H1 (cell line): ENCODE results near the gene CXCR1. TPM values are rescaled to one million over a fixed set of nuclear protein-coding genes. Genes with fewer than 3 reads are reported as not detected.

Source experiments
- CTCF ChIA-PET: fragments of 300-600 bp; sonication (Branson Sonifier 250); formaldehyde crosslinking; loops from one replicate; lab custom pipeline; 2021; ENCODE audit not compliant: partially characterized antibody; lab: Charles Lee
- POLR2A ChIA-PET: fragments of 300-600 bp; sonication (Branson Sonifier 250); formaldehyde crosslinking; loops from one replicate; lab custom pipeline; 2021; ENCODE audit warnings: inconsistent platforms; ENCODE audit not compliant: partially characterized antibody; lab: Charles Lee
- DNase-seq, 2 experiments: peaks; one replicate each; pipeline versions ENCODE4 v3.0.0 to v3.0.0-alpha.2; 2010 to 2022; ENCODE audit warnings: low spot score in 2 of 2, low read depth in 1 of 2, mixed read lengths in 1 of 2
- FAIRE-seq: peaks from 2 replicates; lab custom pipeline; 2011; peaks lifted over from hg19 to GRCh38; lab: Jason Lieb, UNC
- H2AFZ ChIP-seq: 2 replicates; pipeline ENCODE4 v1.8.1; 2012; ENCODE audit warnings: low read length, inconsistent platforms
- H2AK5ac ChIP-seq: 2 replicates; pipeline ENCODE4 v1.6.1; 2013; ENCODE audit warnings: low read depth, low read length
- H2BK120ac ChIP-seq: replicated peaks from 2 replicates; pipeline ENCODE3; 2013; ENCODE audit warnings: low read depth, low read length, inconsistent platforms
- H2BK12ac ChIP-seq: 2 replicates; pipeline ENCODE4 v1.6.1; 2013; ENCODE audit warnings: low read depth, low read length
- H2BK15ac ChIP-seq: 2 replicates; pipeline ENCODE4 v1.6.1; 2013; ENCODE audit warnings: low read length
- H2BK20ac ChIP-seq: 2 replicates; pipeline ENCODE4 v1.6.1; 2013; ENCODE audit warnings: low read length
- H2BK5ac ChIP-seq: 2 replicates; pipeline ENCODE4 v1.6.1; 2013; ENCODE audit warnings: low read depth, low read length
- H3K14ac ChIP-seq: 2 replicates; pipeline ENCODE4 v1.6.1; 2013; ENCODE audit warnings: inconsistent platforms; ENCODE audit not compliant: insufficient read length
- H3K18ac ChIP-seq: 2 replicates; pipeline ENCODE4 v1.6.1; 2013; ENCODE audit warnings: low read length; ENCODE audit errors: extremely low read depth
- H3K23ac ChIP-seq: 2 replicates; pipeline ENCODE4 v1.6.1; 2013; ENCODE audit warnings: inconsistent platforms; ENCODE audit not compliant: insufficient read length
- H3K23me2 ChIP-seq: 2 replicates; pipeline ENCODE4 v1.6.1; 2013; ENCODE audit warnings: low read depth, low read length
- H3K27ac ChIP-seq: 2 replicates; pipeline ENCODE4 v1.6.1; 2011; ENCODE audit warnings: low read depth, low read length, inconsistent platforms
- H3K27me3 ChIP-seq, 4 experiments: replicated peaks in 1 of 4; 1 replicate in 1 of 4; 2 replicates in 3 of 4; pipeline versions ENCODE4 v1.6.1 to v1.8.1; 2011 to 2013; ENCODE audit warnings: low read length in 3 of 4, mild to moderate bottlenecking in 3 of 4, inconsistent platforms in 2 of 4, mixed read lengths in 2 of 4, moderate library complexity in 1 of 4; ENCODE audit not compliant: control insufficient read depth in 3 of 4, insufficient read depth in 3 of 4; ENCODE audit errors: extremely low read depth in 1 of 4
- H3K36me3 ChIP-seq, 4 experiments: 2 replicates each; pipeline versions ENCODE4 v1.6.1 to v1.8.1; 2011 to 2013; ENCODE audit warnings: mild to moderate bottlenecking in 4 of 4, low read length in 3 of 4, moderate library complexity in 2 of 4, control low read depth in 1 of 4, inconsistent platforms in 1 of 4; ENCODE audit not compliant: insufficient read depth in 4 of 4, control insufficient read depth in 2 of 4
- H3K4ac ChIP-seq: replicated peaks from 2 replicates; pipeline ENCODE3; 2013; ENCODE audit warnings: low read length, low read depth, mixed read lengths, inconsistent platforms; ENCODE audit not compliant: insufficient read length
- H3K4me1 ChIP-seq, 4 experiments: replicated peaks in 1 of 4; 1 replicate in 1 of 4; 2 replicates in 3 of 4; pipeline versions ENCODE4 v1.6.1 to v1.8.1; 2011 to 2013; ENCODE audit warnings: low read length in 3 of 4, inconsistent platforms in 2 of 4, mixed read lengths in 1 of 4; ENCODE audit not compliant: insufficient read depth in 4 of 4, control insufficient read depth in 3 of 4
- H3K4me2 ChIP-seq, 2 experiments: 2 replicates each; pipeline versions ENCODE4 v1.6.1 to v1.8.1; 2011 to 2013; ENCODE audit warnings: low read depth in 2 of 2, low read length in 2 of 2, control low read depth in 1 of 2, inconsistent platforms in 1 of 2, mild to moderate bottlenecking in 1 of 2; ENCODE audit not compliant: insufficient read depth in 1 of 2
- H3K4me3 ChIP-seq, 4 experiments: fragments of 200-600, 300-600 bp in 1 of 4; sonication (generic), shearing (Covaris generic), sonication (Bioruptor Twin) in 1 of 4; 2 replicates each; pipeline versions ENCODE4 v1.5.1 to v1.8.1; 2011 to 2016; ENCODE audit warnings: low read length in 4 of 4, low read depth in 3 of 4, control low read depth in 2 of 4, inconsistent platforms in 2 of 4, mild to moderate bottlenecking in 2 of 4, mixed read lengths in 1 of 4, moderate library complexity in 1 of 4; ENCODE audit not compliant: insufficient read depth in 2 of 4; ENCODE audit errors: extremely low read depth in 1 of 4
- H3K56ac ChIP-seq: replicated peaks from 2 replicates; pipeline ENCODE3; 2013; ENCODE audit warnings: low read depth, mild to moderate bottlenecking, mixed read lengths, low read length, inconsistent platforms; ENCODE audit not compliant: insufficient read length
- H3K79me1 ChIP-seq: 2 replicates; pipeline ENCODE4 v1.6.1; 2013; ENCODE audit warnings: low read depth, low read length, control low read depth
- H3K79me2 ChIP-seq, 2 experiments: 2 replicates each; pipeline versions ENCODE4 v1.6.1 to v1.8.1; 2012 to 2013; ENCODE audit warnings: low read length in 2 of 2, mild to moderate bottlenecking in 2 of 2, inconsistent platforms in 1 of 2; ENCODE audit not compliant: insufficient read depth in 2 of 2, control insufficient read depth in 1 of 2
- H3K9ac ChIP-seq, 4 experiments: replicated peaks in 1 of 4; 1 replicate in 1 of 4; 2 replicates in 3 of 4; pipeline versions ENCODE4 v1.6.1 to v1.8.1; 2011 to 2013; ENCODE audit warnings: low read depth in 3 of 4, low read length in 3 of 4, control low read depth in 2 of 4, mild to moderate bottlenecking in 2 of 4, moderate library complexity in 2 of 4, inconsistent platforms in 1 of 4; ENCODE audit errors: extremely low read depth in 1 of 4
- H3K9me3 ChIP-seq, 2 experiments: 2 replicates each; pipeline versions ENCODE4 v1.6.1 to v1.8.1; 2012 to 2013; ENCODE audit warnings: mild to moderate bottlenecking in 2 of 2, moderate library complexity in 2 of 2, control low read depth in 1 of 2, inconsistent platforms in 1 of 2, low read depth in 1 of 2, low read length in 1 of 2, mixed read lengths in 1 of 2; ENCODE audit not compliant: insufficient read depth in 2 of 2
- H4K20me1 ChIP-seq, 2 experiments: replicated peaks in 1 of 2; 2 replicates each; pipeline versions ENCODE3 to v1.8.1; 2011 to 2013; ENCODE audit warnings: inconsistent platforms in 2 of 2, low read length in 2 of 2, mild to moderate bottlenecking in 1 of 2; ENCODE audit not compliant: insufficient read depth in 2 of 2, control insufficient read depth in 1 of 2
- H4K5ac ChIP-seq: 2 replicates; pipeline ENCODE4 v1.6.1; 2013; ENCODE audit warnings: low read length, low read depth, mixed read lengths, inconsistent platforms; ENCODE audit not compliant: insufficient read length
- H4K8ac ChIP-seq: 2 replicates; pipeline ENCODE4 v1.8.0; 2013; ENCODE audit warnings: mild to moderate bottlenecking, moderate library complexity, low read length, inconsistent platforms; ENCODE audit not compliant: insufficient read depth; ENCODE audit errors: extremely low read depth
- H4K91ac ChIP-seq: replicated peaks from 2 replicates; pipeline ENCODE3; 2013; ENCODE audit warnings: low read length, mixed read lengths, inconsistent platforms; ENCODE audit not compliant: insufficient read length
- HDAC2 ChIP-seq, 2 experiments: fragments of 300-600 bp in 1 of 2; sonication (generic) in 1 of 2; IDR thresholded peaks; 2 replicates each; pipeline ENCODE4 v1.6.1; 2011 to 2012; ENCODE audit warnings: low read depth in 2 of 2, low read length in 2 of 2, mild to moderate bottlenecking in 2 of 2, moderate library complexity in 2 of 2, borderline replicate concordance in 1 of 2, inconsistent platforms in 1 of 2
- RBBP5 ChIP-seq: IDR thresholded peaks from 2 replicates; pipeline ENCODE4 v1.7.1; 2012; ENCODE audit warnings: low read depth, mild to moderate bottlenecking, inconsistent platforms, low read length, moderate library complexity, borderline replicate concordance
- RXRA ChIP-seq: IDR thresholded peaks from 2 replicates; pipeline ENCODE4 v1.6.1; 2011; ENCODE audit warnings: low read depth, mild to moderate bottlenecking, low read length, moderate library complexity; ENCODE audit not compliant: insufficient read depth
- SP4 ChIP-seq: IDR thresholded peaks from 2 replicates; pipeline ENCODE4 v1.6.1; 2012; ENCODE audit warnings: low read length, inconsistent platforms
- WGBS, 2 experiments: shearing (Covaris generic) in 1 of 2; methylation state at CpG; one replicate each; pipeline versions ENCODE4 v1.1.6 to v1.1.7; 2013 to 2015; ENCODE audit warnings: low lambda C conversion rate in 2 of 2, mixed read lengths in 2 of 2, inconsistent platforms in 1 of 2, low coverage in 1 of 2, missing lambda C conversion rate in 1 of 2; ENCODE audit not compliant: insufficient replicate concordance in 2 of 2, insufficient coverage in 1 of 2, insufficient read length in 1 of 2; ENCODE audit errors: extremely low coverage in 1 of 2, missing lambda C conversion rate in 1 of 2; 5-methylcytosine and 5-hydroxymethylcytosine counted together
- long read RNA-seq, 2 experiments: library from RNA in 1 of 2; library from capped mRNA in 1 of 2; stranded (forward); transcript quantifications; one replicate each; pipeline ENCODE4 v2.0.0, GENCODE V29; 2021; ENCODE audit warnings: inconsistent platforms in 1 of 2
- polyA minus RNA-seq, 3 experiments: library from RNA; depleted of rRNA, polyadenylated mRNA; stranded (reverse); fragments of >200 nt; gene quantifications; 1 replicate in 2 of 3; 2 replicates in 1 of 3; pipeline ENCODE4 v1.2.3, GENCODE V29; 2011
- polyA plus RNA-seq, 7 experiments: library from polyadenylated mRNA; depleted of rRNA in 3 of 7; stranded (reverse) in 5 of 7; unstranded in 2 of 7; fragments of >200 nt in 5 of 7; fragments of 200-250 nt in 2 of 7; gene quantifications; 1 replicate in 5 of 7; 2 replicates in 1 of 7; 4 replicates in 1 of 7; pipeline versions ENCODE4 v1.2.1 to v1.2.3, GENCODE V29; 2011 to 2013; ENCODE audit warnings: missing spikeins in 2 of 7, mixed read lengths in 2 of 7
- total RNA-seq: library from RNA; stranded (reverse); fragmentation: NEBNext Ultra II Directional; extraction: Animal tissue kit (Norgen Biotek cat#: 25700); gene quantifications from 2 replicates; pipeline ENCODE4 v1.2.1, GENCODE V29; 2021

Gene CXCR1
- not detected in 2 replicates for total RNA-seq
- polyA plus RNA-seq (2011; rRNA removed), result not detected in 2 replicates
- polyA plus RNA-seq (2011; cell fraction: cytosol; rRNA removed), result not detected
- polyA plus RNA-seq (2011; cell fraction: nucleus; rRNA removed), result not detected
- not detected in 4 replicates for polyA plus RNA-seq (2012, experiment 1 of 2)
- polyA plus RNA-seq (2012, experiment 2 of 2), result not detected
- not detected for polyA plus RNA-seq (2013, experiment 1 of 2)
- not detected for polyA plus RNA-seq (2013, experiment 2 of 2)
- not detected in 2 replicates for polyA minus RNA-seq (2011; rRNA and poly(A)+ RNA removed)
- not detected for polyA minus RNA-seq (2011; cell fraction: cytosol; rRNA and poly(A)+ RNA removed)
- not detected for polyA minus RNA-seq (2011; cell fraction: nucleus; rRNA and poly(A)+ RNA removed)
- long read RNA-seq, experiment 1, result 0 reads
- long read RNA-seq, experiment 2, result 0 reads

- Histone ChIP-seq H3K27me3 (0 out of 7 replicates have a peak, but pooled peaks cover 0 to 3% (median 0%) of the 10 kb centered on the region in 4 experiments), H3K27ac (no peak within 1 kb of the TSS), H2BK12ac (no peak within 1 kb of the TSS), H3K14ac (no peak within 1 kb of the TSS), H2AK5ac (no peak within 1 kb of the TSS), H2BK20ac (peak within 1 kb of the TSS; percentile 75; the same call in 1 of the 2 replicates), H2AFZ (no peak within 1 kb of the TSS), H4K20me1 (no peaks in the 10 kb centered on the region), H3K4me3 (no peak within 1 kb of the TSS), H2BK15ac (no peak within 1 kb of the TSS; the same call in 1 of the 2 replicates), H3K4me1 (peaks cover 0 to 3% (median 0%) of the 10 kb centered on the region in 4 experiments; a peak in 1 of 7 replicates), H3K56ac (no peak within 1 kb of the TSS), H3K9ac (no peak within 1 kb of the TSS), H2BK5ac (no peak within 1 kb of the TSS), H3K23me2 (no peaks in the 10 kb centered on the region), H3K79me1 (no peaks in the 10 kb centered on the region), H4K91ac (no peak within 1 kb of the TSS), H2BK120ac (no peak within 1 kb of the TSS), H3K23ac (no peak within 1 kb of the TSS), H3K9me3 (no peaks in the 10 kb centered on the region), H4K8ac (no peak within 1 kb of the TSS), H3K4ac (no peak within 1 kb of the TSS), H3K4me2 (no peak within 1 kb of the TSS), H4K5ac (no peak within 1 kb of the TSS), H3K79me2 (no peaks in the 10 kb centered on the region), H3K36me3 (no peaks in the 10 kb centered on the region), H3K18ac (no peak within 1 kb of the TSS)
- TF ChIP-seq HDAC2 (IDR thresholded peaks at IDR 0.05; ENCODE audit: borderline replicate concordance in 1 of 2, low read depth in 2 of 2, low read length in 2 of 2) (no peak), SP4 (no peak), RXRA (no peak), RBBP5 (no peak)
- no peak for DNase-seq
- WGBS, 2 experiments, result 85% methylated on average over 3 of the region's 3 CpGs; no CpG with 5 or more reads in 1 of the 2 experiments
- no peak for FAIRE-seq
- POLR2A ChIA-PET, result no interaction called here
- CTCF ChIA-PET, result interaction anchor here (0.5 to 2.8 kb wide), 9 partner anchors 13 to 380 kb away, joined by 3 to 25 read pairs (median 6); partner anchors contain the start of gene RUFY4
Observed at GRCh38 chr2:218166791-218167190, at the start of gene CXCR1. Gene CXCR1, minus strand, starts transcription at chr2:218166962. Its CDS starts 1,751 bp downstream, at chr2:218165211.
